Measurements from ENCODE around the gene TRMT1.

TRMT1 gene

GRCh38 chr19:13122980-13123957 is 6.7 kb upstream of the TRMT1 start:
- peaks cover 23% of the 10 kb centered on the region for H3K4me1 ChIP-seq (ENCODE audit: control insufficient read depth, insufficient read depth, low read length)
- no peaks in the 10 kb centered on the region for H3K36me3 ChIP-seq (ENCODE audit: control insufficient read depth, insufficient read depth, low read length)
- H3K27ac ChIP-seq (ENCODE audit: insufficient read depth, low read depth, low read length, poor library complexity, severe bottlenecking), result no peak overlapping the region
- H3K27me3 ChIP-seq (ENCODE audit: control insufficient read depth, insufficient read depth, low read length, poor library complexity, severe bottlenecking), result no peaks in the 10 kb centered on the region
- no peaks in the 10 kb centered on the region for H3K9me3 ChIP-seq (ENCODE audit: control insufficient read depth, low read length)
- WGBS, 2 experiments, result 89 to 91% methylated on average over 20 of the region's 20 CpGs
- no peak overlapping the region for H3K4me3 ChIP-seq (ENCODE audit: insufficient read depth, low read depth, low read length)

GRCh38 chr19:13122275-13122878 is 5.8 kb upstream of the TRMT1 start:
- Histone ChIP-seq H3K36me3 (ENCODE audit: control insufficient read depth, insufficient read depth, low read length) (no peaks in the 10 kb centered on the region), H3K4me1 (ENCODE audit: control insufficient read depth, insufficient read depth, low read length) (peaks cover 23% of the 10 kb centered on the region), H3K9me3 (ENCODE audit: control insufficient read depth, low read length) (no peaks in the 10 kb centered on the region), H3K4me3 (ENCODE audit: insufficient read depth, low read depth, low read length) (no peak overlapping the region), H3K27ac (ENCODE audit: insufficient read depth, low read depth, low read length, poor library complexity, severe bottlenecking) (no peak overlapping the region), H3K27me3 (ENCODE audit: control insufficient read depth, insufficient read depth, low read length, poor library complexity, severe bottlenecking) (no peaks in the 10 kb centered on the region)
- 94 to 95% methylated on average over 13 of the region's 13 CpGs for WGBS, 2 experiments

GRCh38 chr19:13121551-13122274 is 5.2 kb upstream of the TRMT1 start:
- Histone ChIP-seq H3K27me3 (ENCODE audit: control insufficient read depth, insufficient read depth, low read length, poor library complexity, severe bottlenecking) (no peaks in the 10 kb centered on the region), H3K4me1 (ENCODE audit: control insufficient read depth, insufficient read depth, low read length) (peaks cover 23% of the 10 kb centered on the region), H3K36me3 (ENCODE audit: control insufficient read depth, insufficient read depth, low read length) (no peaks in the 10 kb centered on the region), H3K9me3 (ENCODE audit: control insufficient read depth, low read length) (no peaks in the 10 kb centered on the region), H3K4me3 (ENCODE audit: insufficient read depth, low read depth, low read length) (no peak overlapping the region), H3K27ac (ENCODE audit: insufficient read depth, low read depth, low read length, poor library complexity, severe bottlenecking) (no peak overlapping the region)
- WGBS, 2 experiments, result 94% methylated on average over 18 of the region's 18 CpGs

GRCh38 chr19:13120817-13121216 is 4.3 kb upstream of the TRMT1 start:
- peaks cover 23% of the 10 kb centered on the region for H3K4me1 ChIP-seq (ENCODE audit: control insufficient read depth, insufficient read depth, low read length)
- no peaks in the 10 kb centered on the region for H3K27me3 ChIP-seq (ENCODE audit: control insufficient read depth, insufficient read depth, low read length, poor library complexity, severe bottlenecking)
- 57 to 60% methylated on average over 10 of the region's 10 CpGs for WGBS, 2 experiments
- no peaks in the 10 kb centered on the region for H3K9me3 ChIP-seq (ENCODE audit: control insufficient read depth, low read length)
- H3K27ac ChIP-seq (ENCODE audit: insufficient read depth, low read depth, low read length, poor library complexity, severe bottlenecking), result no peak overlapping the region
- peak overlapping the region; percentile 20 for H3K4me3 ChIP-seq (ENCODE audit: insufficient read depth, low read depth, low read length)
- H3K36me3 ChIP-seq (ENCODE audit: control insufficient read depth, insufficient read depth, low read length), result no peaks in the 10 kb centered on the region

GRCh38 chr19:13120031-13120430 is 3.5 kb upstream of the TRMT1 start:
- no peak overlapping the region for H3K4me3 ChIP-seq (ENCODE audit: insufficient read depth, low read depth, low read length)

GRCh38 chr19:13119627-13120026 is 3.1 kb upstream of the TRMT1 start:
- H3K4me3 ChIP-seq (ENCODE audit: insufficient read depth, low read depth, low read length), result peak overlapping the region; percentile 97
- no peaks in the 10 kb centered on the region for H3K9me3 ChIP-seq (ENCODE audit: control insufficient read depth, low read length)
- WGBS, 2 experiments, result 90% methylated on average over 8 of the region's 8 CpGs
- H3K36me3 ChIP-seq (ENCODE audit: control insufficient read depth, insufficient read depth, low read length), result no peaks in the 10 kb centered on the region
- H3K27me3 ChIP-seq (ENCODE audit: control insufficient read depth, insufficient read depth, low read length, poor library complexity, severe bottlenecking), result no peaks in the 10 kb centered on the region
- H3K27ac ChIP-seq (ENCODE audit: insufficient read depth, low read depth, low read length, poor library complexity, severe bottlenecking), result no peak overlapping the region
- H3K4me1 ChIP-seq (ENCODE audit: control insufficient read depth, insufficient read depth, low read length), result peaks cover 27% of the 10 kb centered on the region

More at GRCh38 chr19:13120031-13120430, 3.5 kb upstream of the TRMT1 start:
- H3K27me3 ChIP-seq (ENCODE audit: control insufficient read depth, insufficient read depth, low read length, poor library complexity, severe bottlenecking), result no peaks in the 10 kb centered on the region
- no peaks in the 10 kb centered on the region for H3K36me3 ChIP-seq (ENCODE audit: control insufficient read depth, insufficient read depth, low read length)
- H3K4me1 ChIP-seq (ENCODE audit: control insufficient read depth, insufficient read depth, low read length), result peaks cover 27% of the 10 kb centered on the region
- no peak overlapping the region for H3K27ac ChIP-seq (ENCODE audit: insufficient read depth, low read depth, low read length, poor library complexity, severe bottlenecking)
- WGBS, 2 experiments, result 83% methylated on average over 9 of the region's 9 CpGs
- H3K9me3 ChIP-seq (ENCODE audit: control insufficient read depth, low read length), result no peaks in the 10 kb centered on the region

GRCh38 chr19:13118424-13119193 is 2.1 kb upstream of the TRMT1 start:
- Histone ChIP-seq H3K27ac (ENCODE audit: insufficient read depth, low read depth, low read length, poor library complexity, severe bottlenecking) (peak overlapping the region; percentile 80), H3K4me3 (ENCODE audit: insufficient read depth, low read depth, low read length) (peak overlapping the region; percentile 97), H3K36me3 (ENCODE audit: control insufficient read depth, insufficient read depth, low read length) (no peaks in the 10 kb centered on the region), H3K27me3 (ENCODE audit: control insufficient read depth, insufficient read depth, low read length, poor library complexity, severe bottlenecking) (no peaks in the 10 kb centered on the region), H3K9me3 (ENCODE audit: control insufficient read depth, low read length) (no peaks in the 10 kb centered on the region), H3K4me1 (ENCODE audit: control insufficient read depth, insufficient read depth, low read length) (peaks cover 27% of the 10 kb centered on the region)
- WGBS, 2 experiments, result 1% methylated on average over 57 of the region's 57 CpGs

GRCh38 chr19:13117772-13118423 is 1.4 kb upstream of the TRMT1 start, which contains the start of gene NACC1:
NACC1 (plus strand) TSS chr19:13118264; CDS start chr19:13135208, 16,944 bp downstream.
- H3K4me3 ChIP-seq (ENCODE audit: insufficient read depth, low read depth, low read length), result peak within 1 kb of the TSS; percentile 97
- WGBS, 2 experiments, result 9 to 10% methylated on average over 65 of the region's 65 CpGs
- peak within 1 kb of the TSS; percentile 80 for H3K27ac ChIP-seq (ENCODE audit: insufficient read depth, low read depth, low read length, poor library complexity, severe bottlenecking)
- H3K4me1 ChIP-seq (ENCODE audit: control insufficient read depth, insufficient read depth, low read length), result peaks cover 27% of the 10 kb centered on the region
- no peaks in the 10 kb centered on the region for H3K9me3 ChIP-seq (ENCODE audit: control insufficient read depth, low read length)
- H3K36me3 ChIP-seq (ENCODE audit: control insufficient read depth, insufficient read depth, low read length), result peaks cover 2% of the 10 kb centered on the region
- no peaks in the 10 kb centered on the region for H3K27me3 ChIP-seq (ENCODE audit: control insufficient read depth, insufficient read depth, low read length, poor library complexity, severe bottlenecking)

- Histone ChIP-seq H3K27ac (ENCODE audit: insufficient read depth, low read depth, low read length, poor library complexity, severe bottlenecking) (no peak overlapping the region), H3K36me3 (ENCODE audit: control insufficient read depth, insufficient read depth, low read length) (peaks cover 8% of the 10 kb centered on the region), H3K4me1 (ENCODE audit: control insufficient read depth, insufficient read depth, low read length) (peaks cover 27% of the 10 kb centered on the region), H3K4me3 (ENCODE audit: insufficient read depth, low read depth, low read length) (peak overlapping the region; percentile 84), H3K9me3 (ENCODE audit: control insufficient read depth, low read length) (no peaks in the 10 kb centered on the region), H3K27me3 (ENCODE audit: control insufficient read depth, insufficient read depth, low read length, poor library complexity, severe bottlenecking) (no peaks in the 10 kb centered on the region)
- WGBS, 2 experiments, result 68 to 70% methylated on average over 20 of the region's 20 CpGs
Measured at GRCh38 chr19:13117176-13117771, 734 bp upstream of the TRMT1 start.

Data from ectodermal cell (in vitro differentiated cells).